Osteocyte (in vitro differentiated cells): Measurements from ENCODE around the gene KRT36. TPM values are rescaled to one million over a fixed set of nuclear protein-coding genes. Genes with fewer than 3 reads are reported as not detected.

Source experiments
- DNase-seq: peaks from one replicate; pipeline ENCODE4 v3.0.0; 2021; ENCODE audit warnings: mixed read lengths; ENCODE audit not compliant: unreplicated experiment; ENCODE audit errors: extremely low spot score
- H3K27ac Mint-ChIP-seq: one replicate; pipeline ENCODE4 v1.8.0; 2021; ENCODE audit warnings: mild to moderate bottlenecking, mixed read lengths; ENCODE audit not compliant: unreplicated experiment
- H3K27me3 Mint-ChIP-seq: one replicate; pipeline ENCODE4 v1.8.0; 2021; ENCODE audit warnings: mixed read lengths; ENCODE audit not compliant: unreplicated experiment
- H3K36me3 Mint-ChIP-seq: one replicate; pipeline ENCODE4 v1.8.0; 2021; ENCODE audit warnings: mixed read lengths; ENCODE audit not compliant: unreplicated experiment
- H3K4me1 Mint-ChIP-seq: one replicate; pipeline ENCODE4 v1.8.0; 2021; ENCODE audit warnings: mixed read lengths; ENCODE audit not compliant: unreplicated experiment
- H3K4me3 Mint-ChIP-seq: one replicate; pipeline ENCODE4 v1.8.0; 2021; ENCODE audit warnings: mild to moderate bottlenecking, moderate library complexity, mixed read lengths; ENCODE audit not compliant: unreplicated experiment
- H3K9me3 Mint-ChIP-seq: one replicate; pipeline ENCODE4 v1.8.0; 2021; ENCODE audit warnings: mixed read lengths; ENCODE audit not compliant: unreplicated experiment
- CTCF ChIP-seq: fragments of 200-600 bp; sonication (generic); IDR thresholded peaks from 2 replicates; pipeline ENCODE4 v1.5.0; 2021; ENCODE audit warnings: antibody characterized with exemption, mild to moderate bottlenecking, moderate library complexity
- total RNA-seq: library from RNA; stranded (reverse); gene quantifications from 2 replicates; pipeline ENCODE4 v1.2.1, GENCODE V29; 2021

The KRT36 gene
- total RNA-seq, 1 donor from 2014 or later: not detected

GRCh38 chr17:41527063-41528023 is 37.6 kb upstream of the KRT36 start:
- H3K36me3 Mint-ChIP-seq: no peaks in the 10 kb centered on the region
- no peak for DNase-seq
- H3K4me1 Mint-ChIP-seq: peaks cover 9% of the 10 kb centered on the region
- H3K9me3 Mint-ChIP-seq: no peaks in the 10 kb centered on the region
- TF ChIP-seq CTCF: no peak
- no peak overlapping the region for H3K27ac Mint-ChIP-seq
- H3K27me3 Mint-ChIP-seq: peaks cover 24% of the 10 kb centered on the region
- peak overlapping the region; percentile 59 for H3K4me3 Mint-ChIP-seq

- Mint-ChIP-seq H3K27ac (no peak overlapping the region), H3K9me3 (no peaks in the 10 kb centered on the region), H3K27me3 (peaks cover 18% of the 10 kb centered on the region), H3K4me3 (no peak overlapping the region), H3K4me1 (peaks cover 20% of the 10 kb centered on the region), H3K36me3 (no peaks in the 10 kb centered on the region)
- TF ChIP-seq CTCF: no peak
- DNase-seq: no peak
Observed at GRCh38 chr17:41524261-41524660, 34.6 kb upstream of the KRT36 start.

- H3K27ac Mint-ChIP-seq: no peak overlapping the region
- H3K36me3 Mint-ChIP-seq: no peaks in the 10 kb centered on the region
- DNase-seq: no peak
- H3K9me3 Mint-ChIP-seq: no peaks in the 10 kb centered on the region
- H3K4me3 Mint-ChIP-seq: no peak overlapping the region
- TF ChIP-seq CTCF: no peak
- peaks cover 20% of the 10 kb centered on the region for H3K4me1 Mint-ChIP-seq
- peaks cover 13% of the 10 kb centered on the region for H3K27me3 Mint-ChIP-seq
Observed at GRCh38 chr17:41523787-41524186, 34.1 kb upstream of the KRT36 start.

- TF ChIP-seq CTCF: no peak
- no peaks in the 10 kb centered on the region for H3K9me3 Mint-ChIP-seq
- H3K4me1 Mint-ChIP-seq: peaks cover 18% of the 10 kb centered on the region
- H3K36me3 Mint-ChIP-seq: no peaks in the 10 kb centered on the region
- H3K27me3 Mint-ChIP-seq: peaks cover 8% of the 10 kb centered on the region
- H3K4me3 Mint-ChIP-seq: no peak overlapping the region
- DNase-seq: no peak
- H3K27ac Mint-ChIP-seq: no peak overlapping the region
Observed at GRCh38 chr17:41523225-41523593, 33.5 kb upstream of the KRT36 start.
